BLaER1 (cell line): ENCODE results near the gene FOXP1.

Experiments used
- H3K27ac ChIP-seq: shearing (Covaris generic); formaldehyde crosslinking; 2 replicates; pipeline ENCODE4 v1.8.1; 2022
- H3K27me3 ChIP-seq: shearing (Covaris generic); formaldehyde crosslinking; 2 replicates; pipeline ENCODE4 v1.8.1; 2022
- H3K36me3 ChIP-seq: shearing (Covaris generic); formaldehyde crosslinking; 2 replicates; pipeline ENCODE4 v1.8.1; 2022
- H3K4me1 ChIP-seq: shearing (Covaris generic); formaldehyde crosslinking; 2 replicates; pipeline ENCODE4 v1.8.1; 2022
- H3K4me2 ChIP-seq: shearing (Covaris generic); formaldehyde crosslinking; 2 replicates; pipeline ENCODE4 v1.8.1; 2022
- H3K4me3 ChIP-seq: shearing (Covaris generic); formaldehyde crosslinking; 2 replicates; pipeline ENCODE4 v1.8.1; 2022
- H3K9ac ChIP-seq: shearing (Covaris generic); formaldehyde crosslinking; 2 replicates; pipeline ENCODE4 v1.8.1; 2022
- H3K9me3 ChIP-seq: shearing (Covaris generic); formaldehyde crosslinking; 2 replicates; pipeline ENCODE4 v1.8.1; 2022
- H4K20me1 ChIP-seq: shearing (Covaris generic); formaldehyde crosslinking; 2 replicates; pipeline ENCODE4 v1.8.1; 2022
- Cebpa-rat ChIP-seq: shearing (Covaris generic); IDR thresholded peaks from 2 replicates; pipeline ENCODE4 v1.8.1; 2022

Gene FOXP1

DNA sequence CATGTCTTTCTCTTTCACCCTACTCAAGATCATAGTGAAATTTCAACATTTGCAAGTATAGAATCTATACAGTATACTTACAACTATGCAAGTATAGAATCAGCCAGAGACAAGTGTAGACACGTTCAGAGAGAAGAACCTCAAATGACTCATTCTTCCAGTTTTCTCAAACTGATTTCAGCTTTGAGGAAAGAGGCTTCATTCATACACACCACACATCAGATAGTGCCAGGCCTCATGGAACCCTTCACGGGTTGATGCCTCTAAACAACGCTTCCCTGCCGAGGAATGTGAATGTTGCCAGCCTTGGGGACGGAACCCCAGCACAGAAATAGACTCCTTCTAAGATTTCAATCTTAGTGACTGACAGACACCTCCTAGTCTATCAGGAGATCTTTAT lies 135.7 kb downstream of the FOXP1 start:
- Histone ChIP-seq H3K36me3 (no peaks in the 10 kb centered on the region), H3K27me3 (peaks cover 1% of the 10 kb centered on the region; the same call in 1 of the 2 replicates), H3K9ac (no peak overlapping the region), H3K4me3 (no peak overlapping the region), H3K4me2 (peak overlapping the region; percentile 86; the same call in 1 of the 2 replicates), H4K20me1 (no peaks in the 10 kb centered on the region), H3K27ac (peak overlapping the region; percentile 18; the same call in 1 of the 2 replicates), H3K4me1 (peaks cover 52% of the 10 kb centered on the region), H3K9me3 (no peaks in the 10 kb centered on the region)
- TF ChIP-seq Cebpa-rat: no peak

DNA sequence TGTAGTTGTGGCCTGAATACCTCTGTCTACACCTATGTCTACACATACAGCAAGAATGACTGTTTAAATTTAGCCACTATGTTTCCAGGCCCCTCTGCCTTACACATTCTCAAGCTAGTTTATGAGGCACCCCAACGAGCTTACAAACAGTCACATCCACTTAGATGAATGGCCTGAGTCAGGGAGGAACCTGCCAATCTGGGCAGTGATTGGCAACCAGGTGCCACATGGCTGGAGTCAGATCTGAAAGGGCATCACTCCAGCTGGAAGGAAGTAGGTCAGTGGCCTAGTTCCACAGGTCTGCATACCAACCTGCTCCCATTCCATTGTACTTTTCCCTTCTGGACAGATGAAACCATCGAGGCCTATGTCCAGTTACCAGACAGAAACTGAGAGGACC lies 136.3 kb downstream of the FOXP1 start:
- H3K4me3 ChIP-seq: no peak overlapping the region
- no peak for TF ChIP-seq Cebpa-rat
- H3K9ac ChIP-seq: no peak overlapping the region
- H3K4me1 ChIP-seq: peaks cover 59% of the 10 kb centered on the region
- H3K27me3 ChIP-seq: no peaks in the 10 kb centered on the region
- no peaks in the 10 kb centered on the region for H4K20me1 ChIP-seq
- H3K36me3 ChIP-seq: no peaks in the 10 kb centered on the region
- peak overlapping the region; percentile 86 for H3K4me2 ChIP-seq
- H3K27ac ChIP-seq: peak overlapping the region; percentile 92
- H3K9me3 ChIP-seq: no peaks in the 10 kb centered on the region

DNA sequence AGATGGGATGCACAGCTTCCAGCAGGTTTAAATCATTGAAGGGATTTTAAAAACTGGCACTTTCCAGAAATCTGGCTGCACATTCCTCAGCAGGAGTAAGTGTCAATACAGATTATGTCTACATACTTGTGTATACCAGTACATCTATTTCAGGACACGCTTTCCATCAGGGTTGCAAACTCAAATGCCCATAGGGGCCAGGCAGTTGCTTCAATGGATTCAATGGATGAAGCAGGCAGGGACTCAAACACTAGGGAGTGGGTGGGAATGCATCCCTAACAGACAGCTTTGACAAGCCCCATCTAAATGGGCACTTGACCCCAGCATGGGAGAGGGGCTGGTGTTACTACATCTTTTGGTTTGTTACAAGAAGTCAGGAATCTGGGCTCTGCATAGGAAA lies 136.8 kb downstream of the FOXP1 start:
- no peaks in the 10 kb centered on the region for H3K9me3 ChIP-seq
- peak overlapping the region; percentile 86 for H3K4me2 ChIP-seq
- H3K9ac ChIP-seq: no peak overlapping the region
- no peak overlapping the region for H3K4me3 ChIP-seq
- no peaks in the 10 kb centered on the region for H3K36me3 ChIP-seq
- peak overlapping the region; percentile 92 for H3K27ac ChIP-seq
- no peaks in the 10 kb centered on the region for H4K20me1 ChIP-seq
- H3K27me3 ChIP-seq: no peaks in the 10 kb centered on the region
- H3K4me1 ChIP-seq: peaks cover 63% of the 10 kb centered on the region
- TF ChIP-seq Cebpa-rat: no peak

DNA sequence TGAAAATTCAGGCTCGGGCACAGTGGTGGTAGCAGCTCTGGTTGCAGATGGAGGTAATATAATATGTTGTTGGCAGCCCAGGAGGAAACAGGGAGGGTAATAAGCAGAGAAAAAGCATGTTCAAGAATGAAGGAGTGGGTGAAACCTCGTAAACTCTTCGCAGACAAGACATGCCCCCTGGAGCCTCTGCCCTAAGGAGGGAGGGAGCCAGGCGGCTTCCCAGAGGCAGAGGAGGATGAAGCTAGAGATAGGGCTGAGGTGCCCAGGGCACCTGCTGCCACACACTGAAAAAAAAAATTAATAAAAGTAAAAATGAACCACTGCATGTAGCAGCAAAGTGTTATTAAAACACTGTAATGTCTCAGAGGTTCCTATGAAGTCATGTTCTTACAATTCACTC lies 137.3 kb downstream of the FOXP1 start:
- H3K27me3 ChIP-seq: no peaks in the 10 kb centered on the region
- no peaks in the 10 kb centered on the region for H3K9me3 ChIP-seq
- no peak overlapping the region; the same call in 1 of the 2 replicates for H3K9ac ChIP-seq
- H3K4me1 ChIP-seq: peaks cover 68% of the 10 kb centered on the region
- no peak overlapping the region for H3K4me3 ChIP-seq
- H3K27ac ChIP-seq: peak overlapping the region; percentile 92
- H3K36me3 ChIP-seq: no peaks in the 10 kb centered on the region
- no peaks in the 10 kb centered on the region for H4K20me1 ChIP-seq
- no peak for TF ChIP-seq Cebpa-rat
- H3K4me2 ChIP-seq: peak overlapping the region; percentile 86

DNA sequence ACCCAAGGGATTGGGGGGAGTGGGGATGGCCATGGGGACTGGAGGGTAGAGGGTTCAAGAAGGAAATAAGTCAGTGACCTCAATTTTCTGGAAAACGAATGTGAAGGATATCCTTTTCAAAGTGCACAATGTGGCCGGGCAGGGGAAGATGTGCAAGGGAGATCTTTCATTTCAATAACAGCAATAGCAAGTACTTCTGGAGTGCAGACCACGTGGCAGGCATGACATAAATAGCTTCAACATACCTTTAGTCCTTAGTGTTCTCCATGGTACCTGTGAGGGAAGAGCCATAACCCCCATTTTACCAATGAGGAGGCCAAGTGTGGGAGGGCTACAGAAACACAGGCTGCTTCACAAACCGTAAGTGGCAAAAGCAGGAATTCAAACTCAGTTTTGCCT lies 138.7 kb downstream of the FOXP1 start:
- H3K4me2 ChIP-seq: peak overlapping the region; percentile 86
- no peak for TF ChIP-seq Cebpa-rat
- peak overlapping the region; percentile 34; the same call in 1 of the 2 replicates for H3K4me3 ChIP-seq
- H3K9ac ChIP-seq: peak overlapping the region; percentile 77
- no peaks in the 10 kb centered on the region for H3K9me3 ChIP-seq
- H3K27me3 ChIP-seq: no peaks in the 10 kb centered on the region
- H4K20me1 ChIP-seq: no peaks in the 10 kb centered on the region
- H3K27ac ChIP-seq: peak overlapping the region; percentile 92
- no peaks in the 10 kb centered on the region for H3K36me3 ChIP-seq
- H3K4me1 ChIP-seq: peaks cover 82% of the 10 kb centered on the region

DNA sequence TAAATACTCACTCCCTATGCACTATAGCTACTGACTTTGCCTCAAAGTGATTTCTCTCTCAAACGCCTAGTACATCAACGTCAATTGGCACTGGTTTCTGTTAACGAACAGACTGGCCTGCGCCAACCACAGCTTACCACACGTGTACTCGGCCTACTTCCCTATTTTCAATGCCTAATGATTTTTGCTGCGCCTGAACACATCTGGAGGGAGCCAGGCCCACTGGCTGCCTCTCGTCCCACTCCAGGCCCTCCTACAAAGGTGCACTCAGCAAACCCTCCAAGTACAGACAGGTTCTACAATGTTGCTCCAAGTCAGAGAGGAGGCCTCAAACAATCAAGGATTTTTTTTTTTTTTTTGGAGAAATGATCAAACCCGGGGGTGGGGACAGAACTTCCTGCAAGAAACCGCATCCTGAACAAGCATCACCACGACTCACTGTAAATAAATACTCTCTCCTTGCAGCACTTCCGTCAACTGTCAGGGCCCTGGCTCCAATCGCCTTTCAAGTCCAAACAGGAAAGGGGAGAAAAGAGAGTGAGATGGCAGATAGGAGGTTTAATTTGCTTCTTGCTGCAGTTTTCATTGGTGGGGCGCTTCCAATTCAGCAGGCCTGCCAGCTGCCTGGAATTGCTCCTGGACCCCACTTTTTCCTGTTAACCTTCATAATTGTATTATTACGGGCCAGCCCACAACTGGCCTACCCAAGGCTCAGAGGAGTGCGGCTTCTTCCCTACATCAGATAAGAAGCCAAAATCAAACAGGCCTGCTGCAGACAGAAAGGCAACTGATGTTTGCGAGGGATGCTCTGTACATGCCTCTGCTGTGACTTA lies 139.3 kb downstream of the FOXP1 start:
- H3K27ac ChIP-seq: peak overlapping the region; percentile 92
- peaks cover 88% of the 10 kb centered on the region for H3K4me1 ChIP-seq
- peak overlapping the region; percentile 77 for H3K9ac ChIP-seq

DNA sequence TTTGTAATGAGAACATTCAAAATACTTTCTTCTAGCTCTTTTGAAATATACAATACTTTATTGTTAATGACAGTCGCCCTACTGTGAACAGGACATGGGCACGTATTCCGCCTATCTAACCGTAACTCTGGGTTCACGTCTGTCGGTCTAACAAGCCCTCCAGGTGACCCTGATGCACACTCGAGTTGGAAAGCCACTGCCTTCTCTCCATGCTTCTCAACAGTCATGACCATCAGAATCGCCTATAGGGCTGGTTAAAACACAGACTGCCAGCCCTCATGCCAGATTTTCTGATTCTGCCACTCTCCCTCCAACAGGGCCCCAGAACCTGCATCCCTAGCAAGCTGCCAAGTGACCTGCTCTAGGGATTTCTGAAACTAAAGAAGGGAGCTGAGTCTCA lies 140.2 kb downstream of the FOXP1 start:
- peak overlapping the region; percentile 86 for H3K4me2 ChIP-seq

More for the DNA sequence above, 139.3 kb downstream of the FOXP1 start:
- H4K20me1 ChIP-seq: no peaks in the 10 kb centered on the region
- no peaks in the 10 kb centered on the region for H3K36me3 ChIP-seq
- H3K4me3 ChIP-seq: peak overlapping the region; percentile 56; the same call in 1 of the 2 replicates
- no peaks in the 10 kb centered on the region for H3K9me3 ChIP-seq
- H3K27me3 ChIP-seq: no peaks in the 10 kb centered on the region
- H3K4me2 ChIP-seq: peak overlapping the region; percentile 86
- no peak for TF ChIP-seq Cebpa-rat

DNA sequence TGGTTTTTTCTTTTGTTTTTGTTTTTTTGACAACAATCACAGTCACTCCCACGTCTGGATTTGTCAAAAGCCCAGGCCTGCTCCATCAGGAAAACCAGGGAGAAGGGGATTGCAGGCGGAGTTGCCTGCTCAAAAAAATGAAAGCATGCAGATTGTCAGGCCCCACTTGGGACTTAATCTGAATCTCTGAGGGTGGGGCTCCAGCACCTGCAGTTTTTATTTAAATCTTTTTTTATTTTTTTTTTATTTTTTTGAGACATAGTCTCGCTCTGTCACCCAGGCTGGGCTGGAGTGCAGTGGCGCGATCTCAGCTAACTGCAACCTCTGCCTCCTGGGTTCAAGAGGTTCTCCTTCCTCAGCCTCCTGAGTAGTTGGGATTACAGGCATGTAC lies 140.9 kb downstream of the FOXP1 start:
- Histone ChIP-seq H3K9ac (peak overlapping the region; percentile 77), H3K27me3 (no peaks in the 10 kb centered on the region), H3K4me3 (peak overlapping the region; percentile 56), H3K4me2 (peak overlapping the region; percentile 86), H3K4me1 (peaks cover 96% of the 10 kb centered on the region), H3K36me3 (no peaks in the 10 kb centered on the region), H3K9me3 (no peaks in the 10 kb centered on the region), H4K20me1 (no peaks in the 10 kb centered on the region), H3K27ac (peak overlapping the region; percentile 92)
- no peak for TF ChIP-seq Cebpa-rat

More for the DNA sequence above, 140.2 kb downstream of the FOXP1 start:
- peak overlapping the region; percentile 92 for H3K27ac ChIP-seq
- peak overlapping the region; percentile 56 for H3K4me3 ChIP-seq
- H3K27me3 ChIP-seq: no peaks in the 10 kb centered on the region
- no peaks in the 10 kb centered on the region for H3K36me3 ChIP-seq
- H3K9ac ChIP-seq: peak overlapping the region; percentile 77
- no peak for TF ChIP-seq Cebpa-rat
- no peaks in the 10 kb centered on the region for H3K9me3 ChIP-seq
- peaks cover 96% of the 10 kb centered on the region for H3K4me1 ChIP-seq
- H4K20me1 ChIP-seq: no peaks in the 10 kb centered on the region

DNA sequence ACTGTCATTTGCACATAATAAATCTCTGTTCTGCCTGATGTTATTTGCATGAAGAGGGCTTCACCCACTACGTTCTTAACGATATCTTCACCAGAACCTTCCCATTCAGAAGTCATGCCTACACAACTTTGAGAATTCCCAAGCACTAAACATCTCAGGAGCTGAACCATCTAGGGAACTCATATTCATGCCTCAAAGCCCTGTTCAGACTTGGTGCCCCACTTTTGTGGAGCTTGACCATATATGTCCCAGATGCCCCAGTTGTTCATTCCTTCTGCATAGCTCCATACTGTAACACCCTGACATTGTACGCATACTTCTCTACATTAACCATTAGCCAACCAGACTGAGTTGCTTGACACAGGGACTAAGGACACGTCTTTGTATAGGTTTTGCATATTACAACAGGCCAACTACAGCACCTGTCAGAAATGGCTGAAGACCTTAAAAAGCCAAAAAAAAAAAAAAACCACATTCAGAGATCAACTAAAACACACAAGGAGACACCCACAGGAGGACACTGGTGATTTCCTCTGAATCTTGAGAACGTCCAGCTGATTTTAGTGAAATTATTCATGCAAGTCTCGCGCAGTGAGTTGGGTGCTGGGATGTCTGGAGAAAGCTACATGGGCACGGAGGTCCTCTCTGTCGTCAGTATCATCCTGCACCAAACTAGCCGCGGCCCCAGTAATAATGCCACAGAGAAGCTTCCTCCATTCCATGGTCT lies 141.4 kb downstream of the FOXP1 start:
- Histone ChIP-seq H3K9me3 (no peaks in the 10 kb centered on the region), H3K27me3 (no peaks in the 10 kb centered on the region), H3K9ac (peak overlapping the region; percentile 77), H3K4me2 (peak overlapping the region; percentile 86), H3K4me1 (peaks cover 96% of the 10 kb centered on the region), H3K36me3 (no peaks in the 10 kb centered on the region), H3K27ac (peak overlapping the region; percentile 92), H3K4me3 (peak overlapping the region; percentile 56), H4K20me1 (no peaks in the 10 kb centered on the region)
- no peak for TF ChIP-seq Cebpa-rat
